PFSK-1 (cell line): ENCODE results near the gene NUTF2.

Experiments
- POLR2AphosphoS5 ChIP-seq: IDR thresholded peaks from 2 replicates; pipeline ENCODE4 v1.6.1; 2012; ENCODE audit warnings: low read depth, mild to moderate bottlenecking, control low read depth, low read length, moderate library complexity
- REST ChIP-seq, 2 experiments: IDR thresholded peaks; 2 replicates each; pipeline versions ENCODE4 v1.6.1 to v1.8.0; 2011 to 2012; ENCODE audit warnings: low read depth in 2 of 2, low read length in 2 of 2, control low read depth in 1 of 2, inconsistent platforms in 1 of 2, mild to moderate bottlenecking in 1 of 2, moderate library complexity in 1 of 2; ENCODE audit not compliant: insufficient read depth in 1 of 2
- SIN3A ChIP-seq: IDR thresholded peaks from 2 replicates; pipeline ENCODE4 v1.6.1; 2012; ENCODE audit warnings: mild to moderate bottlenecking, low read length, moderate library complexity, borderline replicate concordance; ENCODE audit not compliant: insufficient read depth
- TAF1 ChIP-seq: IDR thresholded peaks from 2 replicates; pipeline ENCODE4 v1.6.1; 2012; ENCODE audit warnings: low read length, control low read depth, borderline replicate concordance; ENCODE audit not compliant: insufficient read depth

GRCh38 chr16:67853670-67854069, 6.9 kb downstream of the NUTF2 start:
- TF ChIP-seq POLR2AphosphoS5: no peak
- no peak for TF ChIP-seq TAF1
- no peak for TF ChIP-seq SIN3A
- TF ChIP-seq REST (IDR thresholded peaks at IDR 0.05; ENCODE audit: insufficient read depth in 1 of 2, low read depth in 2 of 2, low read length in 2 of 2): no peak
